H9 (cell line): ENCODE data around the gene LRP1B. TPM values are rescaled to one million over a fixed set of nuclear protein-coding genes. Genes with fewer than 3 reads are reported as not detected.

Experiments
- DNase-seq: peaks from one replicate; pipeline ENCODE4 v3.0.0-alpha.2; 2017
- H2AFZ ChIP-seq: one replicate; pipeline ENCODE4 v1.6.1; 2013; ENCODE audit warnings: mild to moderate bottlenecking, low read length, control low read depth, moderate library complexity
- H2AK5ac ChIP-seq: 2 replicates; pipeline ENCODE4 v1.6.1; 2013; ENCODE audit warnings: low read length, control low read depth, mixed read lengths; ENCODE audit not compliant: insufficient read length
- H2BK120ac ChIP-seq: one replicate; pipeline ENCODE4 v1.6.1; 2013; ENCODE audit warnings: low read depth, mild to moderate bottlenecking, low read length, control low read depth, inconsistent platforms; ENCODE audit not compliant: poor library complexity, severe bottlenecking
- H2BK12ac ChIP-seq: 2 replicates; pipeline ENCODE4 v1.6.1; 2013; ENCODE audit warnings: low read length, control low read depth, mixed read lengths, low read depth; ENCODE audit not compliant: insufficient read length
- H2BK15ac ChIP-seq: 2 replicates; pipeline ENCODE4 v1.6.1; 2013; ENCODE audit warnings: low read depth, low read length, control low read depth
- H2BK20ac ChIP-seq: one replicate; pipeline ENCODE4 v1.6.1; 2013; ENCODE audit warnings: low read depth, mild to moderate bottlenecking, low read length, control low read depth, inconsistent platforms; ENCODE audit not compliant: poor library complexity, severe bottlenecking
- H2BK5ac ChIP-seq: 2 replicates; pipeline ENCODE4 v1.6.1; 2013; ENCODE audit warnings: low read length, control low read depth, mixed read lengths; ENCODE audit not compliant: insufficient read length
- H3K14ac ChIP-seq: 2 replicates; pipeline ENCODE4 v1.6.1; 2013; ENCODE audit warnings: low read length, control low read depth; ENCODE audit not compliant: insufficient read depth
- H3K18ac ChIP-seq: 2 replicates; pipeline ENCODE4 v1.6.1; 2013; ENCODE audit warnings: low read depth, mild to moderate bottlenecking, mixed read lengths, low read length, control low read depth; ENCODE audit not compliant: insufficient read length
- H3K23ac ChIP-seq: 2 replicates; pipeline ENCODE4 v1.6.1; 2013; ENCODE audit warnings: low read length, control low read depth, mixed read lengths, low read depth; ENCODE audit not compliant: insufficient read length
- H3K23me2 ChIP-seq: 2 replicates; pipeline ENCODE4 v1.6.1; 2013; ENCODE audit warnings: low read depth, mild to moderate bottlenecking, mixed read lengths, low read length, control low read depth; ENCODE audit not compliant: insufficient read length, poor library complexity, severe bottlenecking
- H3K27ac ChIP-seq: 2 replicates; pipeline ENCODE4 v1.5.1; 2013; ENCODE audit warnings: low read length, control low read depth, mixed read lengths, low read depth; ENCODE audit not compliant: insufficient read length
- H3K27me3 ChIP-seq: 2 replicates; pipeline ENCODE4 v1.6.1; 2013; ENCODE audit warnings: low read length, control low read depth, inconsistent platforms; ENCODE audit not compliant: insufficient read depth
- H3K4ac ChIP-seq: 2 replicates; pipeline ENCODE4 v1.6.1; 2013; ENCODE audit warnings: low read depth, mild to moderate bottlenecking, control low read depth, inconsistent platforms, low read length, moderate library complexity
- H3K4me1 ChIP-seq: 2 replicates; pipeline ENCODE4 v1.6.1; 2013; ENCODE audit warnings: low read length, control low read depth, inconsistent platforms; ENCODE audit not compliant: insufficient read depth
- H3K4me2 ChIP-seq: 2 replicates; pipeline ENCODE4 v1.6.1; 2013; ENCODE audit warnings: low read length, control low read depth, mixed read lengths; ENCODE audit not compliant: insufficient read length, insufficient read depth
- H3K56ac ChIP-seq: 2 replicates; pipeline ENCODE4 v1.6.1; 2013; ENCODE audit warnings: low read depth, mild to moderate bottlenecking, mixed read lengths, low read length, control low read depth; ENCODE audit not compliant: insufficient read length
- H3K79me1 ChIP-seq: 2 replicates; pipeline ENCODE4 v1.6.1; 2013; ENCODE audit warnings: low read depth, mild to moderate bottlenecking, moderate library complexity, low read length, control low read depth, inconsistent platforms; ENCODE audit not compliant: insufficient read depth, poor library complexity, severe bottlenecking
- H3K79me2 ChIP-seq: 2 replicates; pipeline ENCODE4 v1.6.1; 2013; ENCODE audit warnings: low read length, control low read depth, inconsistent platforms; ENCODE audit not compliant: insufficient read depth
- H3K9ac ChIP-seq: 2 replicates; pipeline ENCODE4 v1.6.1; 2013; ENCODE audit warnings: low read length, control low read depth, mixed read lengths; ENCODE audit not compliant: insufficient read length; ENCODE audit errors: extremely low read depth
- H3K9me3 ChIP-seq: one replicate; pipeline ENCODE4 v1.6.1; 2013; ENCODE audit warnings: low read depth, low read length, inconsistent platforms; ENCODE audit not compliant: control insufficient read depth
- H3T11ph ChIP-seq: one replicate; pipeline ENCODE4 v1.6.1; 2013; ENCODE audit warnings: mild to moderate bottlenecking, low read length, control low read depth, inconsistent platforms
- H4K20me1 ChIP-seq: one replicate; pipeline ENCODE4 v1.6.1; 2013; ENCODE audit not compliant: control insufficient read depth, insufficient read length, insufficient read depth
- H4K5ac ChIP-seq: 2 replicates; pipeline ENCODE4 v1.6.1; 2013; ENCODE audit warnings: low read depth, mild to moderate bottlenecking, mixed read lengths, low read length, control low read depth; ENCODE audit not compliant: insufficient read length
- H4K8ac ChIP-seq: replicated peaks from 2 replicates; pipeline ENCODE4 v1.6.1; 2013; ENCODE audit warnings: low read length, control low read depth, mixed read lengths, low read depth; ENCODE audit not compliant: insufficient read length
- H4K91ac ChIP-seq: 2 replicates; pipeline ENCODE4 v1.6.1; 2013; ENCODE audit warnings: low read depth, mild to moderate bottlenecking, moderate library complexity, mixed read lengths, low read length, control low read depth; ENCODE audit not compliant: insufficient read length
- H3K27ac Mint-ChIP-seq, 3 experiments: 2 replicates in 2 of 3; 3 replicates in 1 of 3; pipeline ENCODE4 v1.8.0; 2020 to 2021; ENCODE audit warnings: mixed read lengths in 3 of 3, mild to moderate bottlenecking in 1 of 3, moderate library complexity in 1 of 3
- H3K27me3 Mint-ChIP-seq: 2 replicates; pipeline ENCODE4 v1.8.0; 2021; ENCODE audit warnings: low read depth, mild to moderate bottlenecking, moderate library complexity, mixed read lengths
- H3K36me3 Mint-ChIP-seq, 3 experiments: 2 replicates in 2 of 3; 3 replicates in 1 of 3; pipeline ENCODE4 v1.8.0; 2020 to 2021; ENCODE audit warnings: low read depth in 3 of 3, mixed read lengths in 3 of 3; ENCODE audit not compliant: insufficient read depth in 1 of 3
- H3K4me1 Mint-ChIP-seq, 2 experiments: 2 replicates each; pipeline ENCODE4 v1.8.0; 2020; ENCODE audit warnings: mixed read lengths in 2 of 2
- H3K4me3 Mint-ChIP-seq, 2 experiments: 2 replicates in 1 of 2; 3 replicates in 1 of 2; pipeline ENCODE4 v1.8.0; 2020 to 2021; ENCODE audit warnings: mild to moderate bottlenecking in 2 of 2, mixed read lengths in 2 of 2, moderate library complexity in 1 of 2
- H3K9me3 Mint-ChIP-seq, 2 experiments: 2 replicates in 1 of 2; 3 replicates in 1 of 2; pipeline ENCODE4 v1.8.0; 2020; ENCODE audit warnings: mild to moderate bottlenecking in 2 of 2, mixed read lengths in 2 of 2, moderate library complexity in 1 of 2
- total RNA-seq: library from RNA; stranded (reverse); gene quantifications from 2 replicates; pipeline ENCODE4 v1.2.1, GENCODE V29; 2021
- TF ChIP-seq, protein P1 (sequence below): fragments of 200-600 bp; sonication (generic); conservative IDR thresholded peaks from 3 replicates; pipeline ENCODE4 v1.8.0; 2021; ENCODE audit warnings: antibody characterized with exemption, mild to moderate bottlenecking

LRP1B gene
- total RNA-seq, 1 experiment from 2014 or later, result not detected

GRCh38 chr2:140869925-140870324 lies 1260.9 kb downstream of the LRP1B start:
- 0 out of 4 replicates have a peak, but pooled peaks cover 0 to 2% of the 10 kb centered on the region in 2 experiments for H3K4me1 Mint-ChIP-seq
- Histone ChIP-seq H4K20me1 (no peaks in the 10 kb centered on the region), H3K27me3 (no peaks in the 10 kb centered on the region), H3K9ac (no peak overlapping the region), H2BK120ac (no peak overlapping the region), H4K91ac (no peak overlapping the region), H3K18ac (no peak overlapping the region), H3K9me3 (no peaks in the 10 kb centered on the region), H3K23ac (no peak overlapping the region), H2AFZ (no peak overlapping the region), H3K56ac (no peak overlapping the region), H3T11ph (no peak overlapping the region), H2BK20ac (no peak overlapping the region), H2BK15ac (no peak overlapping the region), H3K4me2 (no peak overlapping the region), H2BK12ac (no peak overlapping the region), H3K79me1 (no peaks in the 10 kb centered on the region), H2AK5ac (no peak overlapping the region), H3K27ac (no peak overlapping the region), H3K14ac (no peak overlapping the region), H3K4me1 (no peaks in the 10 kb centered on the region), H3K4ac (no peak overlapping the region), H3K79me2 (no peaks in the 10 kb centered on the region), H4K8ac (no peak overlapping the region), H2BK5ac (no peak overlapping the region), H3K23me2 (no peaks in the 10 kb centered on the region), H4K5ac (no peak overlapping the region)
- no peaks in the 10 kb centered on the region for H3K27me3 Mint-ChIP-seq
- H3K9me3 Mint-ChIP-seq, result peaks cover 23 to 25% of the 10 kb centered on the region in 2 experiments
- DNase-seq, result no peak
- no peak overlapping the region for H3K4me3 Mint-ChIP-seq
- TF ChIP-seq, protein P1, sequence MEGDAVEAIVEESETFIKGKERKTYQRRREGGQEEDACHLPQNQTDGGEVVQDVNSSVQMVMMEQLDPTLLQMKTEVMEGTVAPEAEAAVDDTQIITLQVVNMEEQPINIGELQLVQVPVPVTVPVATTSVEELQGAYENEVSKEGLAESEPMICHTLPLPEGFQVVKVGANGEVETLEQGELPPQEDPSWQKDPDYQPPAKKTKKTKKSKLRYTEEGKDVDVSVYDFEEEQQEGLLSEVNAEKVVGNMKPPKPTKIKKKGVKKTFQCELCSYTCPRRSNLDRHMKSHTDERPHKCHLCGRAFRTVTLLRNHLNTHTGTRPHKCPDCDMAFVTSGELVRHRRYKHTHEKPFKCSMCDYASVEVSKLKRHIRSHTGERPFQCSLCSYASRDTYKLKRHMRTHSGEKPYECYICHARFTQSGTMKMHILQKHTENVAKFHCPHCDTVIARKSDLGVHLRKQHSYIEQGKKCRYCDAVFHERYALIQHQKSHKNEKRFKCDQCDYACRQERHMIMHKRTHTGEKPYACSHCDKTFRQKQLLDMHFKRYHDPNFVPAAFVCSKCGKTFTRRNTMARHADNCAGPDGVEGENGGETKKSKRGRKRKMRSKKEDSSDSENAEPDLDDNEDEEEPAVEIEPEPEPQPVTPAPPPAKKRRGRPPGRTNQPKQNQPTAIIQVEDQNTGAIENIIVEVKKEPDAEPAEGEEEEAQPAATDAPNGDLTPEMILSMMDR, result no peak
- peaks cover 4 to 35% (median 6%) of the 10 kb centered on the region in 3 experiments for H3K36me3 Mint-ChIP-seq
- H3K27ac Mint-ChIP-seq, result no peak overlapping the region
